Measurements from ENCODE around the gene NT5DC1.

GRCh38 chr6:116096979-116097816 lies 3.5 kb upstream of the NT5DC1 start:
- TF ChIP-seq CTCF (IDR thresholded peaks at IDR 0.05) (peak; percentile 52; the same call in 2 of the 3 replicates), USF2 (IDR thresholded peaks at IDR 0.05) (no peak), CEBPB (IDR thresholded peaks at IDR 0.05) (no peak), RAD21 (conservative IDR thresholded peaks at IDR 0.05 in 1 of 2, IDR thresholded peaks at IDR 0.05 in 1 of 2) (peak; percentile 63 to 80), BHLHE40 (IDR thresholded peaks at IDR 0.05; ENCODE audit: low read depth, low read length) (no peak), POLR2A (IDR thresholded peaks at IDR 0.05; ENCODE audit: low read length) (no peak), CBX2 (IDR thresholded peaks at IDR 0.05; ENCODE audit: borderline replicate concordance, low read depth) (no peak), JUN (IDR thresholded peaks at IDR 0.05) (no peak), POLR2AphosphoS2 (conservative IDR thresholded peaks at IDR 0.05; ENCODE audit: low read length) (no peak), REST (IDR thresholded peaks at IDR 0.05) (no peak), EP300 (IDR thresholded peaks at IDR 0.05) (no peak), PBX3 (IDR thresholded peaks at IDR 0.05) (no peak)

Data from A549 (cell line).